ENCODE measurements around the gene ZPLD1.

GRCh38 chr3:102511168-102511567 is 76.4 kb downstream of the ZPLD1 start:
- no peak for TF ChIP-seq EZH2 (IDR thresholded peaks at IDR 0.05; ENCODE audit: borderline replicate concordance, low read depth, low read length, severe bottlenecking)
- TF ChIP-seq, protein P1, sequence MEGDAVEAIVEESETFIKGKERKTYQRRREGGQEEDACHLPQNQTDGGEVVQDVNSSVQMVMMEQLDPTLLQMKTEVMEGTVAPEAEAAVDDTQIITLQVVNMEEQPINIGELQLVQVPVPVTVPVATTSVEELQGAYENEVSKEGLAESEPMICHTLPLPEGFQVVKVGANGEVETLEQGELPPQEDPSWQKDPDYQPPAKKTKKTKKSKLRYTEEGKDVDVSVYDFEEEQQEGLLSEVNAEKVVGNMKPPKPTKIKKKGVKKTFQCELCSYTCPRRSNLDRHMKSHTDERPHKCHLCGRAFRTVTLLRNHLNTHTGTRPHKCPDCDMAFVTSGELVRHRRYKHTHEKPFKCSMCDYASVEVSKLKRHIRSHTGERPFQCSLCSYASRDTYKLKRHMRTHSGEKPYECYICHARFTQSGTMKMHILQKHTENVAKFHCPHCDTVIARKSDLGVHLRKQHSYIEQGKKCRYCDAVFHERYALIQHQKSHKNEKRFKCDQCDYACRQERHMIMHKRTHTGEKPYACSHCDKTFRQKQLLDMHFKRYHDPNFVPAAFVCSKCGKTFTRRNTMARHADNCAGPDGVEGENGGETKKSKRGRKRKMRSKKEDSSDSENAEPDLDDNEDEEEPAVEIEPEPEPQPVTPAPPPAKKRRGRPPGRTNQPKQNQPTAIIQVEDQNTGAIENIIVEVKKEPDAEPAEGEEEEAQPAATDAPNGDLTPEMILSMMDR (IDR thresholded peaks at IDR 0.05; ENCODE audit: borderline replicate concordance, extremely low read depth, low read length, poor library complexity, severe bottlenecking) = no peak

Data from DND-41 (cell line).